WI38 (cell line): ENCODE data around the gene PRDM15.
A peak's percentile ranks its signal among the peaks of the same experiment; 100 is the strongest.

Source experiments
- H3K4me3 ChIP-seq: 2 replicates; pipeline ENCODE4 v1.5.1; 2011; ENCODE audit warnings: low read depth, mild to moderate bottlenecking, control low read depth, low read length
- TF ChIP-seq, protein P1 (sequence below): IDR thresholded peaks from 2 replicates; pipeline ENCODE4 v1.5.1; 2012; ENCODE audit warnings: low read depth, mild to moderate bottlenecking, control low read depth, low read length

Gene PRDM15

DNA sequence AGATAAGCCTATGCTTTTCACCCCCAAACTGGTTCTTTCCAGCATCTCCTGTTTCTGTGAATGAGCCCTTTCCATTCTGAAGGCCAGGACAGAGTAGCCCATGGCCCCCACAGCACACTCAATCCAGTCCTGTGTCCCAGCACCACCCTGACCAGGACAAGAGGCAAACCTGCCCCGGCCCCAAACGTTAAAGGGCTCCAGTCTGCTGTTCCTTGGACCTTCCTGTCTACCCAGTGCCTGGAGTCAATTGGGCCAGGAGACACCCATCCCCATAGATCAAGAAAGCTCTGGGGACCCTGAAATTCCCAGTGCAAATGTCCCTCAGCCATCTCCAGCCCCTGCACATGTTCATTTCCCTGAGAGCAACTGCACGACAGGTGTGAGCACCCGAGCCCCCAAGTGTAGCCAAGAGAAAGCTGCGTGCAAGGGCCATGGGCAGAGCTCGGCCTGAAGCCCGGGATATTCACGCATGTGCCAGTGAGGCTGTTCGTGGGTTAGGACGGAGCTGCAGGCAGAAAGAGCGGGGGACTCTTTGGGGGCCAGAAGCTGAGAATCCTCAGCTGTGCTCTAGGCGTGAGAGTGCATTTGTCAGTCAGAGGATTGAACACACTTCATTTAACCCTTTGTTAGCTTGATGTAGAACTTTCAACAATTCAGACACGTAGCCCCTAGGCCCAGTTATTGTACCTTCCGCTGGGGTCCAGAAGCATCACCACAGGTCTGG, 108.1 kb downstream of the PRDM15 start:
- TF ChIP-seq, protein P1, sequence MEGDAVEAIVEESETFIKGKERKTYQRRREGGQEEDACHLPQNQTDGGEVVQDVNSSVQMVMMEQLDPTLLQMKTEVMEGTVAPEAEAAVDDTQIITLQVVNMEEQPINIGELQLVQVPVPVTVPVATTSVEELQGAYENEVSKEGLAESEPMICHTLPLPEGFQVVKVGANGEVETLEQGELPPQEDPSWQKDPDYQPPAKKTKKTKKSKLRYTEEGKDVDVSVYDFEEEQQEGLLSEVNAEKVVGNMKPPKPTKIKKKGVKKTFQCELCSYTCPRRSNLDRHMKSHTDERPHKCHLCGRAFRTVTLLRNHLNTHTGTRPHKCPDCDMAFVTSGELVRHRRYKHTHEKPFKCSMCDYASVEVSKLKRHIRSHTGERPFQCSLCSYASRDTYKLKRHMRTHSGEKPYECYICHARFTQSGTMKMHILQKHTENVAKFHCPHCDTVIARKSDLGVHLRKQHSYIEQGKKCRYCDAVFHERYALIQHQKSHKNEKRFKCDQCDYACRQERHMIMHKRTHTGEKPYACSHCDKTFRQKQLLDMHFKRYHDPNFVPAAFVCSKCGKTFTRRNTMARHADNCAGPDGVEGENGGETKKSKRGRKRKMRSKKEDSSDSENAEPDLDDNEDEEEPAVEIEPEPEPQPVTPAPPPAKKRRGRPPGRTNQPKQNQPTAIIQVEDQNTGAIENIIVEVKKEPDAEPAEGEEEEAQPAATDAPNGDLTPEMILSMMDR, result no peak
- no peak overlapping the region for H3K4me3 ChIP-seq

DNA sequence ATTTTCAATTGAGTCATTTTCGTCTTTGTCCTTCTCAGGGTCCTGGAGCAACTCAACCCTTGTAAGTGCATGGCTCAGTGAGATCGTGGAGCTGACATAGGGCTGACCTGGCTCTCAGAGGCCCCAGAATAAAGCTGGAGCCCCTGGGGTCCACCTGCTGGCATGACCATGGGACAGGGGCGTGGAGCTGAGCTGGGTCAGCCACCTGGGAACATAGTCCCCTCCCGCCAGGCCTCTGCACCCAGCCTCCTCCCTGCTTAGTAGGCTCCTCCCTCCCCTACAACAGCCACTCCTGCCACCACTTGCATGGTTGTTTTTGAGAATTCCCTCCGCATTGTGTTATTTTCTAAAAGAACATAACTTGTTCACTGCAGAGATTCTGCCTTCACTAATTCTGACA, 109.2 kb downstream of the PRDM15 start:
- H3K4me3 ChIP-seq, result no peak overlapping the region
- TF ChIP-seq, protein P1, result no peak

DNA sequence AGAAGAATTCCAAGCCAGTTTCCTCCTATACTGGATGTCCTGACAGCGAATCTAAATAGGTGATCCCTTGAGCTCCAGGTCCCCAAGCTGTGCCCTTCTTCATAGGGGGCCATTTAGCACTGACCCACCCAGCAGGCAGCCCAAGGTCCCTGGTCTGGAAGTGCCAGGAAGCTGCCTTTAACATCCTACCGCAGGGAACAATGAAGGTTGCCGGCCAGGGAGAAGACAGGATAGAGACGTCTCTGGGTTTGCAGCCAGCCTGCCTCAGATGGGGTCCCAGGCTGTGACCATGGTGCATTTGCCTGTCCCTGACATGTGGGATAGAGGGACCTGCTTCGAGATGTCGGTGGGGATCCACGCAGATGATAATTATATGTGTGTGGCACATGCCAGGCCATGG, 109.6 kb downstream of the PRDM15 start:
- TF ChIP-seq, protein P1, result no peak
- no peak overlapping the region for H3K4me3 ChIP-seq

DNA sequence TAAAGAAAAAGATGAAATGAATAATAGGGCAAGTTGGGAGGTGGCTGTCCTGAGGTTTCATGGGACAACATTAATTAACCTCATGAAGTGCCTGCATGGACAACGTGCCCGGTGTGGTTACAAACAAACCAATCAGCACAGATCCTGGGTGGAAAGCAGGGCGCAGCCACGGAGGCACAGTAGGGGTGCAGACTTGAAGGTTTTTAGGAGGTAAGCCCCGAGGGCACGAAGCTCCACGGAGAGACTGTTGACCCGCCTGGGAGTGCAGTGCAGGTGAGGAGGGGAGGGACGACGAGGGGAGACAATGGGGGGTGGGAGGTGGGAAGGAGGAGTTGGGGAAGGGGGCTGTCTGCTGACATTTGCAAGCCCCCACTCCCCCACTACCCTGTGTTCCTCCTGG, 110.0 kb downstream of the PRDM15 start:
- peak overlapping the region; percentile 47 for H3K4me3 ChIP-seq
- TF ChIP-seq, protein P1, result no peak

DNA sequence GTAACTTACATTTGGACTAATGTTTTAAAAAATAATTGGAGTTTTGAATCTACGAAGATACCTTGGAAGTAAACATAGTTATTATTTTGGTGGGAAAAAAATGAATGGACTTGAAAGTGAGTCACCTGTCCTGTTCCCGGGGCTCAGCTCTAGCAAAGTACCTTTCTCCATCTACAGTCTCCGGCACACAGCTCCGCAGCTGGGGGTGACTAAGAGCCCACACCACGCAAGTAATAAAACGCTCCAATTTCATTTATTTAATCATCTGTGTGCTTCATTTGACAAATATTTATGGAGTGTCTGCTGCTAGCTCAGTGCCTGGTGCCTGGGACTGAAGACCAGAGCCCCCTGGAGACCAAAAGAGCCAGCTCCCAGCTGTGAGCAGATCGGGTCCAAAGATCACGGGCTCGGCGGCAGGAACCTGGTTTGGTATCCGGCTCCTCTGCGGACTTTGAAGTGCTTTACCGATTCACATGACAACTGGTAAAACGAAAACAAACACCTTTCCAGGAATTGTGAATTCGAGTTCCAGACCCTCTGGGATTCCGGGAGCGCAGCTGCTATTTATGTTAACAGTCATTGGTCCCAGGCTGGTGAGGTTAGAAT, 110.6 kb downstream of the PRDM15 start:
- peak overlapping the region; percentile 47 for H3K4me3 ChIP-seq
- TF ChIP-seq, protein P1, result peak; percentile 31; the same call in 1 of the 2 replicates

DNA sequence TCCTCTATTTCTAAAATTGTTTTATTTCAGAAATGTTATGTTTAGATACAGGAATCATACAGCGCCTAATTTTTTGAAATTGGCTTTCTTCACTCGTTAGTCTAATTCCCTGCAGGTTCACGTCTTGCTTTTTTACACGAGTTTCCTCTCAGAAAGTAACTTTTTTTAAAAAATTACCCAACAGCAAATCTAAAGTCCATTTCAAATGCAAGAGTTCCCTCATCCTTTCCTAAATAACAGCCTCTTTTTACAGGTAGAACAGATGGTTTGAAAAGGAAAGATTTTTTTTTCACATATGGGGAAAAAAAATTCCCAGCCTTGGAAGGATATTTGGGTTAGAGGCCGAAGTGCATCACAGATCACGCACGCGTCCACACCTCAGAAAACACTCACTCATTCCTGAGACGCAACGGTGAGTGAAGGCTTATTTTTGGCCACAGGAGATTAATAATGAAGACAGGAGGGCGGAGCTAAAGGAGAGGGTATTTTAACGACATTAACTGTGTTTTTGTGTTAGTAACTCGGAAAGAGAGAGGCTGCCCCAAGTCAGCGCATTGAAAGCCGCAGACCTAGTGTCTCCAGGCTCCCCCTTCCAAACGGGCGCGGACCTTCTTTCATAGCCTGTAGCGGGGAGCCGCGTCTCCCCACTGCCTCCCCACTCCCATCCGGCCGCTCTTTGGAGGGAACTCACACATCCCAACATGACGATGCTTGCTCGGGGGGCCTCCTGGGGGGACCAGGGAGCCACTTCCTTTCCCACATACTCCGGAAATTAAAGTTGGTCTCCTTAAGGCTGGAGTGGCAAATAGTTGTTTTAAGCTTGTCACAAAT, 111.3 kb downstream of the PRDM15 start:
- TF ChIP-seq, protein P1, result no peak
- peak overlapping the region; percentile 3; the same call in 1 of the 2 replicates for H3K4me3 ChIP-seq
